GM12864 (cell line): ENCODE measurements around the gene FARP2.

Experiments
- DNase-seq: peaks from one replicate; pipeline ENCODE4 v3.0.0-alpha.2; 2011; ENCODE audit warnings: low read depth
- H3K4me3 ChIP-seq: 2 replicates; pipeline ENCODE4 v1.5.1; 2011; ENCODE audit warnings: mild to moderate bottlenecking, low read depth, low read length, control low read depth
- TF ChIP-seq, protein P1 (sequence below): IDR thresholded peaks from 2 replicates; pipeline ENCODE4 v1.5.1; 2011; ENCODE audit warnings: low read depth, mild to moderate bottlenecking, moderate library complexity, low read length, control low read depth, inconsistent platforms; ENCODE audit errors: missing control alignments

The FARP2 gene

DNA sequence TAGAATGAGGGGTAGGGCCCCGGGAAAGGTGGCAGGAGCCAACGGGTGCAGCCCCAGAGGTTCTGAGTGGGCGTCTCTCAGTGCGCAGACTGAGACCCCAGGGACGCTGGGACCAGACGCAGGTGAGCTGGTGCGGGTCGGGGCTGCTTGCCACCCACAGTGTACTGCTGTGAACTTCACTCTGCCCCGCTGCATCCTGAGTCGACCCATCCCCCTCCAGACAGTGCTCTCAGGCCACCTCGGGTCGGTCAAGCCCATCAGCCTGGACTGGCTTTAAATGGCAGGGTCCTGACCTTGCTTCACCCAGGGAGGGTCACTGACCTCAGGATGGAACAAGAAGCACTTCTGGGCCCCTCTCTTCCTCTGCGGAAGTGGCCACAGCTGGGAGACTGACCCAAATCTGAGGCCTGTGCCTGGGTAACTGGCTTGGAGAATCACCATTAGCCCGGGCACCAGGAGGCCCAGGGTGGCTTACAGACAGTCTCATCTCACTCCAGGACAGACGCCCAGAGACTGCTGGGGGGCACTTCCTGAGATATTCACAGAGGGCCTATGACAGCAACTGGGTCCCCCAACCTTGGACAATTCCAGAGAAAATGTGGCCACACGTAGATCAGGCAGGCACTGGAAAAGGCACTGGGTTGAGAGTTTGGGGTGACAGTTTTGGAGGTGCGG is 178.8 kb downstream of the FARP2 start:
- DNase-seq: no peak
- no peak overlapping the region for H3K4me3 ChIP-seq

GRCh38 chr2:241535871-241536655 is 180.0 kb downstream of the FARP2 start:
- no peak overlapping the region for H3K4me3 ChIP-seq
- DNase-seq: no peak
- TF ChIP-seq, protein P1, sequence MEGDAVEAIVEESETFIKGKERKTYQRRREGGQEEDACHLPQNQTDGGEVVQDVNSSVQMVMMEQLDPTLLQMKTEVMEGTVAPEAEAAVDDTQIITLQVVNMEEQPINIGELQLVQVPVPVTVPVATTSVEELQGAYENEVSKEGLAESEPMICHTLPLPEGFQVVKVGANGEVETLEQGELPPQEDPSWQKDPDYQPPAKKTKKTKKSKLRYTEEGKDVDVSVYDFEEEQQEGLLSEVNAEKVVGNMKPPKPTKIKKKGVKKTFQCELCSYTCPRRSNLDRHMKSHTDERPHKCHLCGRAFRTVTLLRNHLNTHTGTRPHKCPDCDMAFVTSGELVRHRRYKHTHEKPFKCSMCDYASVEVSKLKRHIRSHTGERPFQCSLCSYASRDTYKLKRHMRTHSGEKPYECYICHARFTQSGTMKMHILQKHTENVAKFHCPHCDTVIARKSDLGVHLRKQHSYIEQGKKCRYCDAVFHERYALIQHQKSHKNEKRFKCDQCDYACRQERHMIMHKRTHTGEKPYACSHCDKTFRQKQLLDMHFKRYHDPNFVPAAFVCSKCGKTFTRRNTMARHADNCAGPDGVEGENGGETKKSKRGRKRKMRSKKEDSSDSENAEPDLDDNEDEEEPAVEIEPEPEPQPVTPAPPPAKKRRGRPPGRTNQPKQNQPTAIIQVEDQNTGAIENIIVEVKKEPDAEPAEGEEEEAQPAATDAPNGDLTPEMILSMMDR: no peak

More for the DNA sequence above, 178.8 kb downstream of the FARP2 start:
- TF ChIP-seq, protein P1: no peak

- DNase-seq: no peak
- no peak overlapping the region for H3K4me3 ChIP-seq
- TF ChIP-seq, protein P1: no peak
Measured at GRCh38 chr2:241538838-241539615, 182.9 kb downstream of the FARP2 start.

GRCh38 chr2:241539616-241540374 is 183.7 kb downstream of the FARP2 start:
- DNase-seq: no peak
- H3K4me3 ChIP-seq: no peak overlapping the region
- TF ChIP-seq, protein P1: no peak

- H3K4me3 ChIP-seq: no peak overlapping the region
- TF ChIP-seq, protein P1: no peak
- no peak for DNase-seq
Measured at GRCh38 chr2:241540401-241540770, 184.3 kb downstream of the FARP2 start.

DNA sequence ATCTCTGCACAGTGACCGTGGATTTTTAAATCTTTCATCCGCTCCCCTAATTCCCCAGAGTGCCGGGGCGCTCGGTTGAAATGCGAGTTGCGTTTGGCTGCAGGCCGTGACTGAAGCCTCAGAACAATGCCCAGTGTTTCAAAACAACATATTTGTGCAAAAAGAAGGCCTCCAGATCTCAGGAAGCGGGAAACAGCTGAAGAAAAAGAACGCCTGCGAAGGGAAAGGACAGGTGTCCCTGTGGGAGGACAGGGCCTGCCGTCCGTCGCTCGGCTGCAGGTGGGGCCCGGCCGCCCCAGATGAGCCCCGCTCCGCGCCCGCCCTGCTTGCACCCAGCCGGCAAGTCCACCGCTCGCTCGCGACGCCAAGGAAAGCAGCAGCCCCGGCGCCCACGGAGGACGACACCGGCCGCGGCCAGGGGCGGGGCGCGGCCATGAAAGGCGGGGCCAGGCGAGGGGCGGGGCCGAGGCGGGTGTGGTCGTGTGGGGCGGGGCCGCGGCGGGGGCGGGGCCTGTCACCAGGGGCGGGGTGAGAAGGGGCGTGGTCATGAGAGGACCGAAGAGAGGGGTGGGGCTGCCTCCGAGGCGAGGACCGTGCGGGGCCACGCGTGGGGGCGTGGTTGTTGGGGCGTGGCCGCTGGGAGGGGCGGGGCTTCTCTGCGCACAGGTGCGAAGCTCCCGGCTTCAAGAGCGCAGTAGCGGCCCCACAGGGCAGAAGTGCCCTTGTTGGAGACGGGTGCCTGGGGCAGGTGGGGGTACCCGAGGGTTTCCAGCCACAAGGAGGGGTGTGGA is 184.9 kb downstream of the FARP2 start:
- no peak for DNase-seq
- TF ChIP-seq, protein P1: no peak
- H3K4me3 ChIP-seq: no peak overlapping the region
